GM15510 (cell line): ENCODE results near the gene ADD1.

Experiments
- POLR2A ChIP-seq: IDR thresholded peaks from 3 replicates; pipeline ENCODE4 v1.6.1; 2011; ENCODE audit warnings: borderline replicate concordance; ENCODE audit not compliant: insufficient read length; ENCODE audit errors: extremely low read depth

The ADD1 gene

DNA sequence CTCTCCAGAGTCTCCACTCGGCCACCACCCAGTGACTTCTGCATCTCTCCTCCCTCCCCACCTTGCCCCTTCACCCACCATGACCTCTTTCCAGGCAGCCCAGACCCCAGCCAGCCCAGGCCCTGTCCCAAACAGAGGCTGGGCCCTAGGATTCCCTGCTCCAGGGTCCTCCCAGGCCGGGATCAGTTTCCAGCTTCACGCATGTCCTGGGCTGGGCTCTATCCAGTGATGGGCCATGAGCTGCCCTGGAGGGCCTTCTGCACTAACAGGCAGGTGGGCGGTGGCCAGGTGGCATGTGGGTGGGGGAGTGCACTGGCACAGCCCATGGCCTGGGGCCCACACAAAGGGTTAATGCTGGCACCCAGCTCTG is 20.4 kb upstream of the ADD1 start:
- no peak for TF ChIP-seq POLR2A

DNA sequence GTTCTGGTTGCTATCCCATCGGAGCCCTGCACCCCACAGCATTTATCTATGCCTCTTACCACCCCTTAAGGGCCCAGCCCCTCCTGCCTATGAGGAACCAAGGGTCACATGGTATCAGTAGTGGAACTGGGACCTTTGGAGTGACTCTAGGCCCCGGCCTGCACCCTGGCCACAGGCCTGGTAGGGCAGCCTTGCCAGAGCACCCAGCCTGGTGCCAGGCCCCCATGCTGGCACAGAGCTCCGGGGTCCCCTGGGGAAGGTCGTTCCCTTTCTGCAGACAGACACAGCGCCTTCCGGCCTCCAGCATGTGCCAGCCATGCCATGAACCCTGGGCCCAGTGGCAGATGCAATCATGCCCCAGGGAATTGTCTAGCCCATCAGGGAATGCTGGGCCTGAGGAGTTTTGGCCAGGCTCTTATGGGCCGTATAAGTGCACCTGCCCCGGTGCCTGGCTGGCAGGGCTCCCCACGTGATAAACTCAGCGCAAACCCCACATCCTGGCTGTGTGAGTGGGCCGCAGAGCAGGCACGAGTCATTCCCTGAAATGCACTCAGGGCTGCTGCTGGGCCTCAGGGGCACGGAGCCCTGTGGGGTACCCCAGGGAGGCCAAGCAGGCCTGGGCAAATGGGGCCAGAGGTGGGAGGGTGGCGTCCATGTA is 19.8 kb upstream of the ADD1 start:
- TF ChIP-seq POLR2A = no peak

GRCh38 chr4:2824329-2824835 is 19.3 kb upstream of the ADD1 start:
- no peak for TF ChIP-seq POLR2A

GRCh38 chr4:2824836-2825381 is 18.7 kb upstream of the ADD1 start:
- TF ChIP-seq POLR2A = no peak

DNA sequence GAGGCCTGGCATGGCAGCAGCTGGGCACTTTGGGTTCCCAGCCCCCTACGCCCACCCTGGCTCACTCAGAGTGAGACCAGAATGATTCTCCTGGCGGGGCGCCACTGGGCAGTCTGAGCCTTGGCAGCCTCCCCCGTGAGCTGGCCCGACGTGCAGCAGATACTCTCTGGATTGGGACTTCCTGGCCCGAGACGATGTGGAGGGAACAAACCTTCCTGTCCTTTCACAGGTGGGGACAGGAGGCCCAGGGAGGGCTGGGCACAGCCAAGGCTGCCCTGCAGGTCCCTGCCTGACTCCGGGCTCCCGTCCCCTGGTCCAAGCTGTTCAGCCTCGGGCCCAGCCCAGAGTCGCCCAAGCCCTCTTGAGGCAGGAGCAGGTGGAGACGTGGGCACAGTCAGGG is 17.9 kb upstream of the ADD1 start:
- no peak for TF ChIP-seq POLR2A

- no peak for TF ChIP-seq POLR2A
Observed at GRCh38 chr4:2827071-2827873, 16.4 kb upstream of the ADD1 start.

DNA sequence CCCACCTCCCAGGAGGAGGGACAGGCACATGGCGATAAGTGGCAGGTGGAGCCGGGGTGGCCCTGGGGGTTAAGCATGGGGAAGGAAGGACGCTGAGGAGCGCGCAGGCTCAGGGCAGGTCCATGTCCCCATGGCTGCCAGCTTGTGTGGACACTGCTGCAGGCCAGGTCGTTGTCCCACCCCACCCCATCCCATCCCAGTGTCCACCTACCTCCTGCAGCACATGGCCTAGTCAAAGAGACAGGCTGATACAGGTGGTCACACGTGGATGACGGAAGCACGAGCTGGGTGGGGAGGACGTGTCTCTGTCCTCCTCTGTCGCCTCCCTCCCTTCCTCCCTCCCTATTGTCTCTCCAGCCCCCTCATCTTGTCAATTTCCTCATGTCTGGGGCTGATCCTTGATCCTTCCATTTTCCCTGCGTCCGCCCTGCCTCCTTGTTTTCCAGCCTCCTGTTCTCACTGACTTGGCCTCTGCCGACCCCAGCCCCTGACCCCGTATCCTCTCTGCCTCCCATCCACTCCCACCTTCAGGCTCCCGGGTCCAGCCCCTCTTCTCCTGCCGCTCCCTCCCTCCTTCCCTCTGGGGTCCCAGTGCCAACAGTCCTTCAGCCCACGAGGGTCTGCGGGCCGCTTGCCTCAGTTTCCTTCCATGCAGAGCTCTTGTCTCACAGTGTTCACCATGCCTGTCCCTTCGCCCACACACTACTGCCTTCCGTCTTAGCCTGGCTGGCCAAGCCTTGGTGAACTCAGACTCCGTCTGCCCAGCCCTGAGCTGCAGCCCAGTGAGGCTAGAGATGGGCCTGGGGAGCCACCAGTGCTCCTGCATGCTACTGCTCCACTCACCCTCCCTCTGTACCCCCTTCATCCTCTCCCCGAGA is 15.5 kb upstream of the ADD1 start:
- TF ChIP-seq POLR2A = no peak

- TF ChIP-seq POLR2A = no peak
Observed at GRCh38 chr4:2828758-2829181, 14.9 kb upstream of the ADD1 start.

GRCh38 chr4:2829321-2829932 is 14.2 kb upstream of the ADD1 start:
- no peak for TF ChIP-seq POLR2A

DNA sequence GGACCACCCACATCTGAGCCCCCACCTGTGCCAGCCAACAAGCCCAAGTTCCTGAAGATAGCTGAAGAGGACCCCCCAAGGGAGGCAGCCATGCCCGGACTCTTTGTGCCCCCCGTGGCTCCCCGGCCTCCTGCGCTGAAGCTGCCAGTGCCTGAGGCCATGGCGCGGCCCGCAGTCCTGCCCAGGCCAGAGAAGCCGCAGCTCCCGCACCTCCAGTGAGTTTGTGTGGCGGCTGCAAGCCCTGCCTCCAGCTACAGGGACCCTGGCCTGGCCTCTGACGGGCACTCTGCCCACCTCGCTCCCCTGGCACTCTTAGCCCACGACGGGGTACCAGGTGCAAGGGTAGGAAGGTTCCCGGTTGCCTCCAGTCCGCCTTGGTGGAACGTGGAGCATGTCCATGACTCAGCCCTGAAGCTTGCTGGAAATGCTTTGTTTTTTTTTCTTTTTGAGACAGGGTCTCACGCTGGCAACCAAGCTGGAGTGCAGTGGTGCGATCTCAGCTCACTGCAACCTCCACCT is 13.7 kb upstream of the ADD1 start:
- TF ChIP-seq POLR2A = no peak

DNA sequence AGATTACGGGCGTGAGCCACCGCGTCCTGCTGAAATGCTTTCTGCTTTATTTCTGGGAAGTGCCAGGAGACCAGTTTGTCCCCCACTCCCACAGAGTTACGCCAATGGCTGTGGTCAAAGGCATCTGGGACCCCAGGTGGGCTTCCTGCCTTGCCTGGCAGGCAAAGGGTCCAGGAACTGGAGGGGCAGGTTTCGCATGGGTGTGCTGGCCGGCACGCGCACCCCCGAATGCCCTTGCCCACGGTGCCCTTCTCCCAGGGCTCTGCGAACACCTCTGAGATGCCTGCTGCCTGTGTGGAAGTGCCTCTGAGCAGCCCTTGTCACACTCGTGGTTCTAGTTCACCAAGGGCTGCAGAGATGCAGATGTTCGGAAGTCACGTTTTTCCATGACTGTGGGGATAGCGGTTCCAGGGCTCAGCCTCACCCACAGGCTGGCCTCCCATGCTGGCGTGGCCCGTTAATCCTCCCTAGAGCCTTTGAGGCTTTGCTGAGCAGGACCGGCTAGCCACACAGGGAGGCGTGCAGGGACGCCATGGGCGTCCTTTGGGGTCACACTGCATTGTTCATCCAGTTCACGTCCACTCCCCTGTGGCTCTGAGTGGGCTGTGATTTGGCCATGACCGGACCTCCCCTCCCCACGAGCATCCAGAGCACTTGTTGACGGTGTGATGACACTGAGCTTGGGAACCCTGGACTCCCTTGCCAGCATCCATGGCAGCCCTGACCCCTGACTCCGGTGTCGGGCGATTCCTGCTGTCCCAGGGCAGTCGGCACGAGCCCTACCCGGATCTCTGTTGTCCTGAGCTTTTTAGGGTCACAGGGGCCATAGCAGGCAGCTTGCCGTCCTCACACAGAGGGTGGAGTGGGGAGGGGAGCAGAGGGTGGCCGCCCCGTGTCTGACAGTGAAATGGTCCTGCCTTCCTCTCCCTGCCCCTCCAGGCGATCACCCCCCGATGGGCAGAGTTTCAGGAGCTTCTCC is 12.7 kb upstream of the ADD1 start:
- TF ChIP-seq POLR2A = no peak

GRCh38 chr4:2831611-2832308 is 11.9 kb upstream of the ADD1 start:
- no peak for TF ChIP-seq POLR2A
